Measurements from ENCODE around the gene GRB10.

The GRB10 gene

GRCh38 chr7:50590535-50590934 is 192.2 kb downstream of the GRB10 start:
- no peak for DNase-seq (ENCODE audit: low spot score)
- no CpG with 5 or more reads among the region's 13 CpGs for WGBS, 2 donors (ENCODE audit: extremely low coverage in 2 of 2, insufficient read length in 2 of 2, insufficient replicate concordance in 1 of 2)

GRCh38 chr7:50589364-50589763 is 193.3 kb downstream of the GRB10 start:
- no CpG with 5 or more reads among the region's 2 CpGs for WGBS, 2 donors (ENCODE audit: extremely low coverage in 2 of 2, insufficient read length in 2 of 2, insufficient replicate concordance in 1 of 2)

More at GRCh38 chr7:50590535-50590934, 192.2 kb downstream of the GRB10 start:
- H3K36me3 ChIP-seq (replicated peaks in 1 of 2; ENCODE audit: control insufficient read depth in 2 of 2, insufficient read depth in 2 of 2, low read length in 2 of 2), result peaks cover 12 to 48% of the 10 kb centered on the region in 2 donors
- no peak overlapping the region for H3K4me2 ChIP-seq (ENCODE audit: insufficient read depth, low read length, poor library complexity, severe bottlenecking)
- no peak overlapping the region for H2BK15ac ChIP-seq (ENCODE audit: low read length)
- H3K27ac ChIP-seq (replicated peaks; ENCODE audit: low read length), result no peak overlapping the region
- H3K27me3 ChIP-seq (ENCODE audit: control insufficient read depth in 3 of 3, insufficient read depth in 3 of 3, low read depth in 1 of 3, low read length in 3 of 3), result no peaks in the 10 kb centered on the region
- no peak overlapping the region for H3K4ac ChIP-seq (ENCODE audit: low read length)
- H3K4me1 ChIP-seq (ENCODE audit: control insufficient read depth in 2 of 2, insufficient read depth in 1 of 2, low read depth in 1 of 2, low read length in 2 of 2), result no peaks in the 10 kb centered on the region
- no peak overlapping the region for H3K9ac ChIP-seq (ENCODE audit: low read depth, low read length, poor library complexity)
- H2AFZ ChIP-seq (ENCODE audit: low read length), result no peak overlapping the region
- no peaks in the 10 kb centered on the region for H3K9me3 ChIP-seq (replicated peaks in 1 of 2; ENCODE audit: control insufficient read depth in 2 of 2, insufficient read depth in 1 of 2, low read depth in 1 of 2, low read length in 2 of 2)
- H4K8ac ChIP-seq (ENCODE audit: low read depth, low read length), result no peak overlapping the region
- no peak overlapping the region for H2BK5ac ChIP-seq (ENCODE audit: low read length)
- H4K91ac ChIP-seq (ENCODE audit: low read depth, low read length, poor library complexity), result no peak overlapping the region
- H3K18ac ChIP-seq (ENCODE audit: low read length), result no peak overlapping the region
- no peaks in the 10 kb centered on the region for H3K79me1 ChIP-seq (ENCODE audit: low read depth, low read length)
- no peak overlapping the region for H2AK5ac ChIP-seq (ENCODE audit: low read depth, low read length)
- H3K4me3 ChIP-seq (ENCODE audit: low read length in 2 of 2), result no peak overlapping the region
- H3K23ac ChIP-seq (ENCODE audit: low read depth, low read length, poor library complexity), result no peak overlapping the region
- H2BK12ac ChIP-seq (ENCODE audit: low read length), result no peak overlapping the region
- no peak overlapping the region for H3K14ac ChIP-seq (ENCODE audit: low read length)
- no peak overlapping the region for H2BK120ac ChIP-seq (ENCODE audit: low read depth, low read length)

GRCh38 chr7:50588937-50589336 is 193.8 kb downstream of the GRB10 start:
- Histone ChIP-seq H3K4me3 (ENCODE audit: low read length in 2 of 2) (no peak overlapping the region), H3K18ac (ENCODE audit: low read length) (no peak overlapping the region), H3K27ac (replicated peaks; ENCODE audit: low read length) (no peak overlapping the region), H3K14ac (ENCODE audit: low read length) (no peak overlapping the region), H3K27me3 (ENCODE audit: control insufficient read depth in 3 of 3, insufficient read depth in 3 of 3, low read depth in 1 of 3, low read length in 3 of 3) (no peaks in the 10 kb centered on the region), H3K79me1 (ENCODE audit: low read depth, low read length) (no peaks in the 10 kb centered on the region), H3K9me3 (replicated peaks in 1 of 2; ENCODE audit: control insufficient read depth in 2 of 2, insufficient read depth in 1 of 2, low read depth in 1 of 2, low read length in 2 of 2) (peaks cover 0 to 3% of the 10 kb centered on the region in 2 donors), H3K4ac (ENCODE audit: low read length) (no peak overlapping the region), H2AFZ (ENCODE audit: low read length) (no peak overlapping the region), H2BK5ac (ENCODE audit: low read length) (no peak overlapping the region), H3K23ac (ENCODE audit: low read depth, low read length, poor library complexity) (no peak overlapping the region), H3K4me1 (ENCODE audit: control insufficient read depth in 2 of 2, insufficient read depth in 1 of 2, low read depth in 1 of 2, low read length in 2 of 2) (no peaks in the 10 kb centered on the region), H2BK12ac (ENCODE audit: low read length) (no peak overlapping the region), H2AK5ac (ENCODE audit: low read depth, low read length) (no peak overlapping the region), H3K9ac (ENCODE audit: low read depth, low read length, poor library complexity) (no peak overlapping the region), H4K8ac (ENCODE audit: low read depth, low read length) (no peak overlapping the region), H2BK120ac (ENCODE audit: low read depth, low read length) (no peak overlapping the region), H3K4me2 (ENCODE audit: insufficient read depth, low read length, poor library complexity, severe bottlenecking) (no peak overlapping the region), H4K91ac (ENCODE audit: low read depth, low read length, poor library complexity) (no peak overlapping the region), H3K36me3 (replicated peaks in 1 of 2; ENCODE audit: control insufficient read depth in 2 of 2, insufficient read depth in 2 of 2, low read length in 2 of 2) (peaks cover 6 to 32% of the 10 kb centered on the region in 2 donors), H2BK15ac (ENCODE audit: low read length) (no peak overlapping the region)
- WGBS, 2 donors (ENCODE audit: extremely low coverage in 2 of 2, insufficient read length in 2 of 2, insufficient replicate concordance in 1 of 2), result no CpG with 5 or more reads among the region's 8 CpGs
- DNase-seq (ENCODE audit: low spot score), result no peak

More at GRCh38 chr7:50589364-50589763, 193.3 kb downstream of the GRB10 start:
- Histone ChIP-seq H3K27me3 (ENCODE audit: control insufficient read depth in 3 of 3, insufficient read depth in 3 of 3, low read depth in 1 of 3, low read length in 3 of 3) (no peaks in the 10 kb centered on the region), H2BK5ac (ENCODE audit: low read length) (no peak overlapping the region), H2BK15ac (ENCODE audit: low read length) (no peak overlapping the region), H2BK12ac (ENCODE audit: low read length) (no peak overlapping the region), H4K91ac (ENCODE audit: low read depth, low read length, poor library complexity) (no peak overlapping the region), H3K27ac (replicated peaks; ENCODE audit: low read length) (no peak overlapping the region), H4K8ac (ENCODE audit: low read depth, low read length) (no peak overlapping the region), H3K4ac (ENCODE audit: low read length) (no peak overlapping the region), H3K4me3 (ENCODE audit: low read length in 2 of 2) (no peak overlapping the region), H3K14ac (ENCODE audit: low read length) (no peak overlapping the region), H3K9me3 (replicated peaks in 1 of 2; ENCODE audit: control insufficient read depth in 2 of 2, insufficient read depth in 1 of 2, low read depth in 1 of 2, low read length in 2 of 2) (peaks cover 0 to 1% of the 10 kb centered on the region in 2 donors), H3K9ac (ENCODE audit: low read depth, low read length, poor library complexity) (no peak overlapping the region), H3K36me3 (replicated peaks in 1 of 2; ENCODE audit: control insufficient read depth in 2 of 2, insufficient read depth in 2 of 2, low read length in 2 of 2) (peaks cover 9 to 36% of the 10 kb centered on the region in 2 donors), H2BK120ac (ENCODE audit: low read depth, low read length) (no peak overlapping the region), H2AFZ (ENCODE audit: low read length) (no peak overlapping the region), H3K4me1 (ENCODE audit: control insufficient read depth in 2 of 2, insufficient read depth in 1 of 2, low read depth in 1 of 2, low read length in 2 of 2) (no peaks in the 10 kb centered on the region), H2AK5ac (ENCODE audit: low read depth, low read length) (no peak overlapping the region), H3K4me2 (ENCODE audit: insufficient read depth, low read length, poor library complexity, severe bottlenecking) (no peak overlapping the region), H3K23ac (ENCODE audit: low read depth, low read length, poor library complexity) (no peak overlapping the region), H3K79me1 (ENCODE audit: low read depth, low read length) (no peaks in the 10 kb centered on the region), H3K18ac (ENCODE audit: low read length) (no peak overlapping the region)
- no peak for DNase-seq (ENCODE audit: low spot score)

GRCh38 chr7:50587737-50588136 is 195.0 kb downstream of the GRB10 start:
- Histone ChIP-seq H2BK15ac (ENCODE audit: low read length) (no peak overlapping the region), H3K9me3 (replicated peaks in 1 of 2; ENCODE audit: control insufficient read depth in 2 of 2, insufficient read depth in 1 of 2, low read depth in 1 of 2, low read length in 2 of 2) (peaks cover 0 to 3% of the 10 kb centered on the region in 2 donors), H2AFZ (ENCODE audit: low read length) (no peak overlapping the region), H2AK5ac (ENCODE audit: low read depth, low read length) (no peak overlapping the region), H3K36me3 (replicated peaks in 1 of 2; ENCODE audit: control insufficient read depth in 2 of 2, insufficient read depth in 2 of 2, low read length in 2 of 2) (peaks cover 5 to 20% of the 10 kb centered on the region in 2 donors), H2BK12ac (ENCODE audit: low read length) (no peak overlapping the region), H4K8ac (ENCODE audit: low read depth, low read length) (no peak overlapping the region), H3K4me3 (ENCODE audit: low read length in 2 of 2) (no peak overlapping the region), H2BK120ac (ENCODE audit: low read depth, low read length) (no peak overlapping the region), H3K23ac (ENCODE audit: low read depth, low read length, poor library complexity) (no peak overlapping the region), H3K4me1 (ENCODE audit: control insufficient read depth in 2 of 2, insufficient read depth in 1 of 2, low read depth in 1 of 2, low read length in 2 of 2) (no peaks in the 10 kb centered on the region), H3K4ac (ENCODE audit: low read length) (no peak overlapping the region), H3K27ac (replicated peaks; ENCODE audit: low read length) (no peak overlapping the region), H3K27me3 (ENCODE audit: control insufficient read depth in 3 of 3, insufficient read depth in 3 of 3, low read depth in 1 of 3, low read length in 3 of 3) (no peaks in the 10 kb centered on the region), H3K9ac (ENCODE audit: low read depth, low read length, poor library complexity) (no peak overlapping the region), H3K4me2 (ENCODE audit: insufficient read depth, low read length, poor library complexity, severe bottlenecking) (no peak overlapping the region), H3K18ac (ENCODE audit: low read length) (no peak overlapping the region), H3K79me1 (ENCODE audit: low read depth, low read length) (no peaks in the 10 kb centered on the region), H2BK5ac (ENCODE audit: low read length) (no peak overlapping the region), H3K14ac (ENCODE audit: low read length) (no peak overlapping the region), H4K91ac (ENCODE audit: low read depth, low read length, poor library complexity) (no peak overlapping the region)
- no peak for DNase-seq (ENCODE audit: low spot score)
- WGBS, 2 donors (ENCODE audit: extremely low coverage in 2 of 2, insufficient read length in 2 of 2, insufficient replicate concordance in 1 of 2), result no CpG with 5 or more reads among the region's 6 CpGs
